Lung (tissue), 12 donors: ENCODE data around the gene NRK. TPM values are rescaled to one million over a fixed set of nuclear protein-coding genes. Genes with fewer than 3 reads are reported as not detected.
A peak's percentile ranks its signal among the peaks of the same experiment; 100 is the strongest.
"Not testable (repeated sequence)": the region's sequence is repeated elsewhere in the genome, so short reads cannot be mapped to it uniquely, and the experiment has no call there.

Experiments
- ATAC-seq: fragments of 200-7000 bp; cut with Tn5 transposase; one replicate; pipeline ENCODE4 v1.9.1; 2020; ENCODE audit warnings: moderate number of reproducible peaks; ENCODE audit not compliant: insufficient read depth, low FRiP score
- DNase-seq, 3 donors: peaks; one replicate each; pipeline ENCODE4 v3.0.0-alpha.2; 2013 to 2017
- H3K27ac ChIP-seq, 2 donors: one replicate each; pipeline ENCODE4 v1.5.1; 2013; ENCODE audit warnings: mild to moderate bottlenecking in 2 of 2, moderate library complexity in 2 of 2, control low read depth in 1 of 2, inconsistent platforms in 1 of 2, low read depth in 1 of 2, low read length in 1 of 2
- H3K27me3 ChIP-seq, 3 donors: one replicate each; pipeline ENCODE4 v1.5.1; 2013; ENCODE audit warnings: low read length in 2 of 3; ENCODE audit not compliant: control insufficient read depth in 3 of 3, insufficient read depth in 3 of 3
- H3K36me3 ChIP-seq, 4 donors: one replicate each; pipeline ENCODE4 v1.5.1; 2013; ENCODE audit warnings: low read length in 4 of 4, mild to moderate bottlenecking in 1 of 4, moderate library complexity in 1 of 4; ENCODE audit not compliant: control insufficient read depth in 4 of 4, insufficient read depth in 4 of 4
- H3K4me1 ChIP-seq, 5 donors: one replicate each; pipeline ENCODE4 v1.5.1; 2013; ENCODE audit warnings: low read length in 5 of 5, mild to moderate bottlenecking in 2 of 5, moderate library complexity in 1 of 5; ENCODE audit not compliant: control insufficient read depth in 5 of 5, insufficient read depth in 5 of 5
- H3K4me3 ChIP-seq: one replicate; pipeline ENCODE4 v1.5.1; 2013; ENCODE audit warnings: mild to moderate bottlenecking, control low read depth, moderate library complexity
- H3K9ac ChIP-seq, 2 donors: one replicate each; pipeline ENCODE4 v1.5.1; 2013; ENCODE audit warnings: low read length in 2 of 2, control low read depth in 1 of 2; ENCODE audit not compliant: insufficient read depth in 1 of 2
- H3K9me3 ChIP-seq, 4 donors: one replicate each; pipeline ENCODE4 v1.5.1; 2013; ENCODE audit warnings: low read length in 3 of 4, mild to moderate bottlenecking in 1 of 4, moderate library complexity in 1 of 4; ENCODE audit not compliant: control insufficient read depth in 4 of 4, insufficient read depth in 3 of 4
- WGBS, 2 donors: extraction: QIAGEN DNeasy Blood & Tissue Kit; methylation state at CpG; one replicate each; pipeline ENCODE4 v1.1.7; 2013; 5-methylcytosine and 5-hydroxymethylcytosine counted together
- polyA plus RNA-seq, 2 donors: library from polyadenylated mRNA; stranded (reverse); fragments of 200-250 nt; gene quantifications; one replicate each; pipeline ENCODE4 v1.2.1, GENCODE V29; 2013
- total RNA-seq, 2 donors: library from RNA; depleted of rRNA in 1 of 2; stranded (reverse); fragments of >200 nt in 1 of 2; gene quantifications; one replicate each; pipeline ENCODE4 v1.2.1, GENCODE V29; 2014 to 2021
- TF ChIP-seq, protein P1 (sequence below): IDR thresholded peaks from 2 replicates; pipeline ENCODE4 v1.5.1; 2012; ENCODE audit warnings: mild to moderate bottlenecking; ENCODE audit errors: control extremely low read depth, extremely low read depth
- donor health status: control.
- donor health status: control.
- donor health status: Bipolar disorder and iron deficiency.
- donor health status: healthy.
- donor health status: DM: yes; HTN: yes; CAD: no.

NRK gene
- total and polyA plus RNA-seq, 4 donors, result 0.12 to 12.2 (median 0.23) TPM

DNA sequence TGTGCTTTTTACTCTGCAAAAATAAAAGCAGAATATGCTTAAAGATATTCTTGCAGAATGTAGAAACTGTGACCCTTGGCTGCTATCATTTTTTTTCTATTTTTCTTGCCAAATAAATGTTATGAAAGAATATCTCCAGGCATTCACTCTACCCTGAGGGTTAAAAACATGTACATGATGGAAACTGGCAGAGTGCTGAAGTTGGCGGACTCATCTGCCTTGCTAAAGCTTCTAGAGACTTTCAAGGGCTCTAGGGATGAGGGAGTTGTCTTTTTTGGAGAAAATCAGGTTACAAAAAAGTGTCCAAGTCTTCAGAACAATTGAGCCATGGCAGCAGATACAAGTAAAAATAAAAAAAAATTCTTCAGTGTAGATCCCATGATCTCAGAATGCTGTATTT lies 40.5 kb upstream of the NRK start:
- H3K4me1 ChIP-seq, result no peaks in the 10 kb centered on the region
- no peak overlapping the region for H3K9ac ChIP-seq
- WGBS, 2 donors, result 57 to 73% methylated on average over 1 of the region's 1 CpG
- no peak overlapping the region for H3K27ac ChIP-seq
- peaks cover 0 to 2% (median 0%) of the 10 kb centered on the region in 4 donors for H3K9me3 ChIP-seq
- no peak for ATAC-seq
- peaks cover 0 to 37% (median 5%) of the 10 kb centered on the region in 3 donors for H3K27me3 ChIP-seq
- DNase-seq, result peak in 2 of 3 donors; percentile 41 to 60
- TF ChIP-seq, protein P1, sequence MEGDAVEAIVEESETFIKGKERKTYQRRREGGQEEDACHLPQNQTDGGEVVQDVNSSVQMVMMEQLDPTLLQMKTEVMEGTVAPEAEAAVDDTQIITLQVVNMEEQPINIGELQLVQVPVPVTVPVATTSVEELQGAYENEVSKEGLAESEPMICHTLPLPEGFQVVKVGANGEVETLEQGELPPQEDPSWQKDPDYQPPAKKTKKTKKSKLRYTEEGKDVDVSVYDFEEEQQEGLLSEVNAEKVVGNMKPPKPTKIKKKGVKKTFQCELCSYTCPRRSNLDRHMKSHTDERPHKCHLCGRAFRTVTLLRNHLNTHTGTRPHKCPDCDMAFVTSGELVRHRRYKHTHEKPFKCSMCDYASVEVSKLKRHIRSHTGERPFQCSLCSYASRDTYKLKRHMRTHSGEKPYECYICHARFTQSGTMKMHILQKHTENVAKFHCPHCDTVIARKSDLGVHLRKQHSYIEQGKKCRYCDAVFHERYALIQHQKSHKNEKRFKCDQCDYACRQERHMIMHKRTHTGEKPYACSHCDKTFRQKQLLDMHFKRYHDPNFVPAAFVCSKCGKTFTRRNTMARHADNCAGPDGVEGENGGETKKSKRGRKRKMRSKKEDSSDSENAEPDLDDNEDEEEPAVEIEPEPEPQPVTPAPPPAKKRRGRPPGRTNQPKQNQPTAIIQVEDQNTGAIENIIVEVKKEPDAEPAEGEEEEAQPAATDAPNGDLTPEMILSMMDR, result no peak
- no peaks in the 10 kb centered on the region for H3K36me3 ChIP-seq
- H3K4me3 ChIP-seq, result no peak overlapping the region

DNA sequence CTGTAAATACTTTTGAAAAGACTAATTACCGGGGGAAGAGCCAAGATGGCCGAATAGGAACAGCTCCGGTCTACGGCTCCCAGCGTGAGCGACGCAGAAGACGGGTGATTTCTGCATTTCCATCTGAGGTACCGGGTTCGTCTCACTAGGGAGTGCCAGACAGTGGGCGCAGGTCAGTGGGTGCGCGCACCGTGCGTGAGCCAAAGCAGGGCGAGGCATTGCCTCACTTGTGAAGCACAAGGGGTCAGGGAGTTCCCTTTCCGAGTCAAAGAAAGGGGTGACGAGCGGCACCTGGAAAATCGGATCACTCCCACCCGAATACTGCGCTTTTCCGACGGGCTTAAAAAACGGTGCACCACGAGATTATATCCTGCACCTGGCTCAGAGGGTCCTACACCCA lies 25.5 kb upstream of the NRK start:
- H3K4me1 ChIP-seq, H3K9ac ChIP-seq, ATAC-seq, H3K27me3 ChIP-seq, DNase-seq, H3K27ac ChIP-seq, H3K36me3 ChIP-seq, H3K9me3 ChIP-seq, H3K4me3 ChIP-seq: not testable (repeated sequence)
- WGBS, 2 donors, result 73 to 91% methylated on average over 16 to 26 of the region's 26 CpGs

DNA sequence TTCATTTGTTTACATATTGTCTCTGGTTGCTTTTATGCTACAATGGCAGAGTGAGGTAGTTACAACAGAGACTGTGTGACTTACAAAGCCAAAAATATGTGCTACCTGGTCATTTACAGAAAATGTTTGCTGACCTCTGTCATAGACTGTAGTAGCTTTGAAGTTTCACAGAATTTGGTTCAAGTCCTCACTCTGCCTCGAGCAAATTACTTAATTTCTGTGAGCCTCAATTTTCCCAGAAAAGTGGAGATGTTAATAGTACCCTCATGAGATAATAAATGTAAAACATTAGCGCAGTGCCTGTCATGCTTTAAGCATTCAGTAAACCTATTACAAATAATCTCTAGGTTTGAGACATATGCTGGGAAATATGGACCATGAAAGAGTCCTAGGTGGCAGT lies 18.4 kb upstream of the NRK start:
- Histone ChIP-seq H3K36me3 (no peaks in the 10 kb centered on the region), H3K9ac (no peak overlapping the region), H3K4me3 (no peak overlapping the region), H3K4me1 (no peaks in the 10 kb centered on the region), H3K27me3 (peaks cover 0 to 5% (median 0%) of the 10 kb centered on the region in 3 donors), H3K9me3 (no peaks in the 10 kb centered on the region), H3K27ac (no peak overlapping the region)
- ATAC-seq, result no peak
- TF ChIP-seq, protein P1, result no peak
- 64 to 82% methylated on average over 2 of the region's 2 CpGs for WGBS, 2 donors
- no peak for DNase-seq

DNA sequence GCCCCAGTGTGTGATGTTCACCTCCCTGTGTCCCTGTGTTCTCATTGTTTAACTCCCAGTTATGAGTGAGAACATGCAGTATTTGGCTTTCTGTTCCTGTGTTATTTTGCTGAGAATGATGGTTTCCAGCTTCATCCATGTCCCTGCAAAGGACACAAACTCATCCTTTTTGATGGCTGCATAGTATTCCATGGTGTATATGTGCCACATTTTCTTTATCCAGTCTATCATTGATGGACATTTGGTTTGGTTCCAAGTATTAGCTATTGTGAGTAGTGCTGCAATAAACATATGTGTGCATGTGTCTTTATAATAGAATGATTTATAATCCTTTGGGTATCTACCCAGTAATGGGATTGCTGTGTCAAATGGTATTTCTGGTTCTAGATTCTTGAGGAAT lies 16.7 kb upstream of the NRK start:
- DNase-seq, H3K36me3 ChIP-seq: not testable (repeated sequence)

DNA sequence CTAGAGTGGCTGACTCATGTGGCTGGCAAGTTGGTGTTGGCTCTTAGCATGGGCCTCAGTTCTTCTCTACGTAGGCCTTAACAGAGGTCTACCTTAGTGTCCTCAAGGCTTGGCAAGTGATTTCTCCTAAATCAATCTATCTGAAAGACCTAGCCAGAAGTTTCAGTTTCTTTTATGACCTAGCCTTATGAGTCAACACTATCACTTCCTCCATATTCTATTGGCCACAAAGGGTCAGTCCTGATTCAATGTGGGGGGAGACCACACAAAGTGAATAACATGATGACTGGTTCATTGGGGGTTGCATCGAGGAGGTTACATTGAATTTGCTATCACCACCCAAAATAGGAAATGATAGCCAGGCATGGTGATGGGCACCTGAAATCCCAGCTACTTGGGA lies 5.8 kb upstream of the NRK start:
- no peaks in the 10 kb centered on the region for H3K4me1 ChIP-seq
- DNase-seq (no peak), ATAC-seq (no peak)
- no peaks in the 10 kb centered on the region for H3K36me3 ChIP-seq
- H3K9ac ChIP-seq, result no peak overlapping the region
- TF ChIP-seq, protein P1, result no peak
- peaks cover 0 to 2% (median 0%) of the 10 kb centered on the region in 4 donors for H3K9me3 ChIP-seq
- peaks cover 10 to 42% (median 23%) of the 10 kb centered on the region in 3 donors for H3K27me3 ChIP-seq
- H3K4me3 ChIP-seq, result no peak overlapping the region
- no peak overlapping the region for H3K27ac ChIP-seq
- 66 to 83% methylated on average over 2 of the region's 2 CpGs for WGBS, 2 donors

More for the DNA sequence above, 16.7 kb upstream of the NRK start:
- H3K9ac ChIP-seq, H3K9me3 ChIP-seq, H3K27ac ChIP-seq, H3K27me3 ChIP-seq, H3K4me1 ChIP-seq, H3K4me3 ChIP-seq, ATAC-seq: not testable (repeated sequence)
